OCI-M1 (cell line): Measurements from ENCODE around the gene GSDMA.
A peak's percentile ranks its signal among the peaks of the same experiment; 100 is the strongest.

Experiments used
- DNase-seq: peaks from one replicate; lab custom pipeline; 2025; lab: John Stamatoyannopoulos, UW

GSDMA gene

GRCh38 chr17:40022961-40023541 lies 60.2 kb downstream of the GSDMA start:
- no peak for DNase-seq

GRCh38 chr17:40023590-40024292 lies 60.9 kb downstream of the GSDMA start:
- DNase-seq: no peak

GRCh38 chr17:40024901-40025300 lies 62.1 kb downstream of the GSDMA start:
- DNase-seq: no peak

GRCh38 chr17:40025559-40025958 lies 62.8 kb downstream of the GSDMA start:
- no peak for DNase-seq

- DNase-seq: no peak
Observed at GRCh38 chr17:40025991-40026815, 63.4 kb downstream of the GSDMA start.

GRCh38 chr17:40026816-40027613 lies 64.2 kb downstream of the GSDMA start:
- peak; percentile 83 for DNase-seq
